GM12878 (cell line): ENCODE data around the gene XPOT. TPM values are rescaled to one million over a fixed set of nuclear protein-coding genes. Genes with fewer than 3 reads are reported as not detected.

ENCODE experiments used
- ATAC-seq: fragments of 200-7000 bp; cut with Tn5 transposase; 3 replicates; pipeline ENCODE4 v1.9.1; 2020; ENCODE audit warnings: mild to moderate bottlenecking, moderate library complexity
- BruUV-seq: library from RNA; stranded (reverse); fragments of 400-500 nt; replicated peaks from 2 replicates; lab custom pipeline; 2021; lab: Mats Ljungman, UMichigan
- CTCF ChIA-PET: fragments of 300-600 bp; sonication (Branson Sonifier 250); formaldehyde crosslinking; extraction: SDS; loops from one replicate; lab custom pipeline; 2021; ENCODE audit warnings: inconsistent platforms; lab: Yijun Ruan, JAX
- POLR2A ChIA-PET: fragments of 350-600 bp; formaldehyde crosslinking; extraction: SDS; loops from one replicate; lab custom pipeline; 2021; ENCODE audit warnings: inconsistent platforms; lab: Charles Lee
- RAD21 ChIA-PET: fragments of 300-600 bp; sonication (Branson Sonifier 250); formaldehyde crosslinking; loops from one replicate; lab custom pipeline; 2023; ENCODE audit warnings: antibody characterized with exemption; ENCODE audit not compliant: unreplicated experiment; lab: Charles Lee
- SMC1A ChIA-PET: fragments of 300-600 bp; sonication (Branson Sonifier 250); formaldehyde crosslinking; loops from one replicate; lab custom pipeline; 2023; ENCODE audit not compliant: unreplicated experiment, uncharacterized antibody; lab: Charles Lee
- DNase-seq: peaks from one replicate; pipeline ENCODE4 v3.0.0-alpha.2; 2011; ENCODE audit warnings: low read depth, low spot score
- FAIRE-seq: peaks from 3 replicates; lab custom pipeline; 2011; peaks lifted over from hg19 to GRCh38; lab: Jason Lieb, UNC
- H2AFZ ChIP-seq: 2 replicates; pipeline ENCODE4 v1.6.0; 2011; ENCODE audit warnings: low read depth, low read length, control low read depth; ENCODE audit not compliant: control insufficient read depth
- H3K27ac ChIP-seq: 2 replicates; pipeline ENCODE4 v1.5.1; 2011; ENCODE audit warnings: control low read depth; ENCODE audit not compliant: control insufficient read depth, insufficient read depth
- H3K27me3 ChIP-seq, 2 experiments: replicated peaks in 1 of 2; 2 replicates each; pipeline versions ENCODE4 v1.6.0 to v1.6.1; 2011; ENCODE audit warnings: low read length in 1 of 2; ENCODE audit not compliant: control insufficient read depth in 2 of 2, insufficient read depth in 2 of 2
- H3K36me3 ChIP-seq, 2 experiments: 2 replicates each; pipeline ENCODE4 v1.5.1; 2011; ENCODE audit warnings: low read length in 1 of 2; ENCODE audit not compliant: control insufficient read depth in 2 of 2, insufficient read depth in 2 of 2
- H3K4me1 ChIP-seq: 2 replicates; pipeline ENCODE4 v1.6.1; 2011; ENCODE audit warnings: mild to moderate bottlenecking, low read length, moderate library complexity, mixed read lengths; ENCODE audit not compliant: control insufficient read depth, insufficient read depth
- H3K4me2 ChIP-seq: 2 replicates; pipeline ENCODE4 v1.6.0; 2011; ENCODE audit warnings: control low read depth; ENCODE audit not compliant: control insufficient read depth, insufficient read depth
- H3K4me3 ChIP-seq: fragments of 200-600 bp; sonication (generic); 2 replicates; pipeline ENCODE4 v1.5.1; 2016
- H3K79me2 ChIP-seq: 2 replicates; pipeline ENCODE4 v1.6.0; 2011; ENCODE audit warnings: low read length; ENCODE audit not compliant: control insufficient read depth, insufficient read depth
- H3K9ac ChIP-seq: 2 replicates; pipeline ENCODE4 v1.8.0; 2011; ENCODE audit warnings: low read length, control low read depth, mixed read lengths; ENCODE audit not compliant: control insufficient read depth, insufficient read depth
- H3K9me3 ChIP-seq: replicated peaks from 3 replicates; pipeline ENCODE4 v1.5.1; 2011; ENCODE audit warnings: mild to moderate bottlenecking, low read length; ENCODE audit not compliant: control insufficient read depth, insufficient read depth
- H4K20me1 ChIP-seq: 2 replicates; pipeline ENCODE4 v1.6.0; 2011; ENCODE audit not compliant: control insufficient read depth, insufficient read depth
- CBX3 ChIP-seq: fragments of 200-600 bp; sonication (generic); IDR thresholded peaks from 2 replicates; pipeline ENCODE4 v1.6.1; 2016; ENCODE audit warnings: low read depth, borderline replicate concordance
- CBX5 ChIP-seq: sonication (generic); IDR thresholded peaks from 2 replicates; pipeline ENCODE4 v1.6.1; 2016; ENCODE audit warnings: low read depth, moderate library complexity, mild to moderate bottlenecking, inconsistent platforms
- EED ChIP-seq: sonication (generic); IDR thresholded peaks from 2 replicates; pipeline ENCODE4 v1.6.1; 2016; ENCODE audit warnings: antibody characterized with exemption, low read depth
- IRF4 ChIP-seq: IDR thresholded peaks from 2 replicates; pipeline ENCODE4 v1.6.1; 2011; ENCODE audit warnings: low read depth, low read length
- KAT2A ChIP-seq: conservative IDR thresholded peaks from 2 replicates; pipeline ENCODE4 v1.6.1; 2011; ENCODE audit warnings: low read depth, low read length; ENCODE audit not compliant: control insufficient read depth
- MYB ChIP-seq: fragments of 150-350 bp; IDR thresholded peaks from 2 replicates; pipeline ENCODE4 v1.6.1; 2014; ENCODE audit warnings: mild to moderate bottlenecking, low read depth, low read length, borderline replicate concordance
- PML ChIP-seq: IDR thresholded peaks from 2 replicates; pipeline ENCODE4 v1.6.1; 2012; ENCODE audit warnings: low read length, inconsistent platforms
- POLR2AphosphoS2 ChIP-seq: IDR thresholded peaks from 2 replicates; pipeline ENCODE4 v1.6.1; 2011; ENCODE audit warnings: low read depth, mild to moderate bottlenecking, low read length, improper control_type of control experiment, moderate library complexity
- RAD21 ChIP-seq: IDR thresholded peaks from 2 replicates; pipeline ENCODE4 v1.6.1; 2011; ENCODE audit warnings: mild to moderate bottlenecking, low read depth, low read length, moderate library complexity; ENCODE audit not compliant: insufficient read depth
- RELA ChIP-seq: fragments of 450-650 bp; IDR thresholded peaks from 2 replicates; pipeline ENCODE4 v1.8.0; 2014; ENCODE audit warnings: borderline replicate concordance; ENCODE audit not compliant: partially characterized antibody
- SPI1 ChIP-seq: IDR thresholded peaks from 2 replicates; pipeline ENCODE4 v1.6.1; 2011; ENCODE audit warnings: low read depth, mild to moderate bottlenecking, low read length, moderate library complexity, borderline replicate concordance; ENCODE audit not compliant: insufficient read depth
- STAT3 ChIP-seq: IDR thresholded peaks from 2 replicates; pipeline ENCODE4 v1.6.1; 2011; ENCODE audit warnings: low read depth, low read length, improper control_type of control experiment
- TAF1 ChIP-seq: IDR thresholded peaks from 2 replicates; pipeline ENCODE4 v1.6.1; 2011; ENCODE audit warnings: mild to moderate bottlenecking, low read depth, low read length, borderline replicate concordance
- YY1 ChIP-seq: IDR thresholded peaks from 2 replicates; pipeline ENCODE4 v1.6.1; 2011; ENCODE audit warnings: low read depth, mild to moderate bottlenecking, low read length
- ZBED1 ChIP-seq: IDR thresholded peaks from 2 replicates; pipeline ENCODE4 v1.6.1; 2016; ENCODE audit warnings: borderline replicate concordance
- ZBTB33 ChIP-seq: fragments of 450-650 bp; IDR thresholded peaks from 2 replicates; pipeline ENCODE4 v1.6.1; 2017; ENCODE audit warnings: mild to moderate bottlenecking
- ZNF592 ChIP-seq: fragments of 450-650 bp; IDR thresholded peaks from 2 replicates; pipeline ENCODE4 v1.6.1; 2017; ENCODE audit warnings: mild to moderate bottlenecking, moderate library complexity
- WGBS: methylation state at CpG from one replicate; pipeline ENCODE4 v1.1.6; 2016; ENCODE audit warnings: low lambda C conversion rate; ENCODE audit not compliant: insufficient replicate concordance, insufficient coverage; ENCODE audit errors: missing lambda C conversion rate; 5-methylcytosine and 5-hydroxymethylcytosine counted together
- in situ Hi-C: fragments of 300-500 bp; cut with MboI; formaldehyde crosslinking; loops from 9 replicates; pipeline ENCODE4 v1.14.3; 2018; ENCODE audit warnings: mixed read lengths
- intact Hi-C: fragments of 100-400 bp; cut with micrococcal nuclease; formaldehyde crosslinking; loops from one replicate; pipeline ENCODE4 v1.14.2; 2022; ENCODE audit not compliant: unreplicated experiment
- polyA plus RNA-seq, 11 experiments: library from polyadenylated mRNA; depleted of rRNA in 4 of 11; unstranded in 6 of 11; stranded (reverse) in 5 of 11; fragments of >200 nt; fragmentation: Nextera tagmentation in 4 of 11; fragmentation: Illumina TruSeq in 1 of 11; extraction: Ambion mirVana in 4 of 11; extraction: Trizol in 1 of 11; gene quantifications; 1 replicate in 1 of 11; 2 replicates in 10 of 11; pipeline versions ENCODE4 v1.2.1 to v1.2.3, GENCODE V29; 2011 to 2016; ENCODE audit warnings: inconsistent platforms in 2 of 11, missing spikeins in 2 of 11, low read depth in 1 of 11
- total RNA-seq, 4 experiments: library from RNA; depleted of rRNA in 3 of 4; stranded (reverse); fragments of >200 nt in 3 of 4; fragmentation: Illumina TruSeq in 1 of 4; extraction: Trizol in 1 of 4; gene quantifications; 2 replicates each; pipeline versions ENCODE4 v1.2.1 to v1.2.3, GENCODE V29; 2013 to 2021

The XPOT gene
- total and polyA plus RNA-seq, 10 of the 15 experiments (the other 5 are each of a cell fraction or from before 2014, with no cell fraction given) = 11.9 to 66.3 (median 54.7) TPM

- Histone ChIP-seq H3K9me3 (no peaks in the 10 kb centered on the region), H3K4me1 (peaks cover 8% of the 10 kb centered on the region), H3K79me2 (peaks cover 61% of the 10 kb centered on the region), H3K4me2 (peak overlapping the region; percentile 81), H3K9ac (peak overlapping the region; percentile 93), H4K20me1 (no peaks in the 10 kb centered on the region), H2AFZ (peak overlapping the region; percentile 98), H3K27ac (peak overlapping the region; percentile 88), H3K27me3 (no peaks in the 10 kb centered on the region), H3K36me3 (peaks cover 0 to 9% of the 10 kb centered on the region in 2 experiments; a peak in 1 of 4 replicates), H3K4me3 (peak overlapping the region; percentile 97)
- peak; percentile 17 for ATAC-seq
- intact Hi-C loops = loop anchor here (1.0 to 5.0 kb wide), 3 partner anchors 48 to 230 kb away; partner anchors contain the start of genes KICS2, RASSF3 and XPOT
- RAD21 ChIA-PET = no interaction called here
- BruUV-seq = TSS peak; percentile 54
- CTCF ChIA-PET = no interaction called here
- SMC1A ChIA-PET = interaction anchor here (1.7 kb wide), 1 partner anchor 15 kb away, joined by 6 read pairs; no protein-coding TSS in a partner anchor
- POLR2A ChIA-PET = interaction anchor here (0.5 kb wide), 1 partner anchor 185 kb away, joined by 5 read pairs; no protein-coding TSS in a partner anchor
- 2% methylated on average over 16 of the region's 16 CpGs for WGBS
- FAIRE-seq = peak; percentile 18
- in situ Hi-C loops = no loop called here
- no peak for DNase-seq
- TF ChIP-seq SPI1 (peak; percentile 14; the same call in 1 of the 2 replicates), YY1 (no peak), MYB (no peak), ZBTB33 (no peak), PML (peak; percentile 43; the same call in 1 of the 2 replicates), KAT2A (no peak), ZBED1 (no peak), ZNF592 (no peak), POLR2AphosphoS2 (no peak), STAT3 (no peak), TAF1 (no peak), RAD21 (no peak), IRF4 (0 out of 2 replicates have a peak, but pooled peaks have one; percentile 13), CBX3 (no peak), EED (0 out of 2 replicates have a peak, but pooled peaks have one; percentile 12), RELA (no peak), CBX5 (0 out of 2 replicates have a peak, but pooled peaks have one; percentile 10)
Measured at GRCh38 chr12:64452559-64453329, 48.6 kb downstream of the XPOT start.
